HCT116 (cell line): ENCODE measurements around the gene SLC35F1. TPM values are rescaled to one million over a fixed set of nuclear protein-coding genes. Genes with fewer than 3 reads are reported as not detected.
"Not testable (repeated sequence)": the region's sequence is repeated elsewhere in the genome, so short reads cannot be mapped to it uniquely, and the experiment has no call there.

ENCODE experiments used
- ATAC-seq: fragments of 200-7000 bp; cut with Tn5 transposase; 2 replicates; pipeline ENCODE4 v1.9.1; 2020; ENCODE audit warnings: mild to moderate bottlenecking, moderate library complexity
- BruUV-seq: library from RNA; stranded (reverse); fragments of 400-500 nt; replicated peaks from 2 replicates; lab custom pipeline; 2021; lab: Mats Ljungman, UMichigan
- CTCF ChIA-PET: fragments of 300-600 bp; sonication (Branson Sonifier 250); formaldehyde crosslinking; loops from one replicate; lab custom pipeline; 2021; ENCODE audit warnings: antibody characterized with exemption; lab: Charles Lee
- POLR2A ChIA-PET: fragments of 300-600, 350-600 bp; sonication (Branson Sonifier 250); formaldehyde crosslinking; loops from one replicate; lab custom pipeline; 2021; ENCODE audit warnings: antibody characterized with exemption; lab: Charles Lee
- RAD21 ChIA-PET, 2 experiments: fragments of 300-600 bp; sonication (Branson Sonifier 250); formaldehyde crosslinking; loops; one replicate each; lab custom pipeline; 2023; ENCODE audit warnings: low total read pairs in 2 of 2; ENCODE audit not compliant: uncharacterized antibody in 2 of 2, unreplicated experiment in 2 of 2, low non-redundant PET in 1 of 2; lab: Charles Lee
- DNase-seq: peaks from one replicate; pipeline ENCODE4 v3.0.0-alpha.2; 2010; ENCODE audit warnings: low read depth, low spot score
- H2AFZ ChIP-seq: fragments of 200-600 bp; shearing (Covaris generic), sonication (generic); 2 replicates; pipeline ENCODE4 v1.6.1; 2017; ENCODE audit warnings: low read depth, mixed run types, mixed read lengths, antibody characterized with exemption, low read length; ENCODE audit not compliant: poor library complexity, severe bottlenecking
- H3K27ac ChIP-seq: 2 replicates; pipeline ENCODE4 v1.5.1; 2012; ENCODE audit warnings: low read depth, low read length
- H3K27me3 ChIP-seq: fragments of 200-600 bp; sonication (generic); 2 replicates; pipeline ENCODE4 v1.6.1; 2016; ENCODE audit warnings: mixed run types, low read length, mixed read lengths; ENCODE audit not compliant: insufficient read depth
- H3K36me3 ChIP-seq, 2 experiments: fragments of 200-500 bp in 1 of 2; fragments of 200-600 bp in 1 of 2; sonication (Bioruptor generic) in 1 of 2; sonication (generic) in 1 of 2; 2 replicates each; pipeline versions ENCODE4 v1.5.1 to v1.6.1; 2014 to 2016; ENCODE audit warnings: low read length in 2 of 2, inconsistent platforms in 1 of 2, mixed read lengths in 1 of 2, mixed run types in 1 of 2; ENCODE audit not compliant: insufficient read depth in 2 of 2, control insufficient read depth in 1 of 2
- H3K4me1 ChIP-seq, 2 experiments: fragments of 200-600 bp in 1 of 2; sonication (generic) in 1 of 2; 2 replicates each; pipeline versions ENCODE4 v1.5.1 to v1.6.1; 2012 to 2017; ENCODE audit warnings: low read length in 2 of 2, inconsistent platforms in 1 of 2, mild to moderate bottlenecking in 1 of 2, mixed read lengths in 1 of 2, mixed run types in 1 of 2, moderate library complexity in 1 of 2; ENCODE audit not compliant: insufficient read depth in 2 of 2, control insufficient read depth in 1 of 2
- H3K4me2 ChIP-seq: fragments of 200-600 bp; sonication (generic); 2 replicates; pipeline ENCODE4 v1.6.1; 2017; ENCODE audit warnings: mixed run types, low read length, mixed read lengths
- H3K4me3 ChIP-seq, 2 experiments: fragments of 200-600 bp in 1 of 2; sonication (generic) in 1 of 2; replicated peaks in 1 of 2; 2 replicates each; pipeline ENCODE4 v1.5.1; 2011 to 2016; ENCODE audit warnings: low read length in 2 of 2, control low read depth in 1 of 2, low read depth in 1 of 2, mild to moderate bottlenecking in 1 of 2, mixed read lengths in 1 of 2, mixed run types in 1 of 2
- H3K79me2 ChIP-seq: fragments of 200-600 bp; sonication (generic); 2 replicates; pipeline ENCODE4 v1.6.1; 2017; ENCODE audit warnings: mild to moderate bottlenecking, mixed run types, low read length, moderate library complexity, mixed read lengths; ENCODE audit not compliant: insufficient read depth
- H3K9ac ChIP-seq: fragments of 200-600 bp; sonication (generic); 2 replicates; pipeline ENCODE4 v1.6.1; 2016; ENCODE audit warnings: low read length, mixed read lengths
- H3K9me2 ChIP-seq: fragments of 200-600 bp; sonication (generic), shearing (Covaris generic); 2 replicates; pipeline ENCODE4 v1.6.1; 2017; ENCODE audit warnings: mixed run types, mild to moderate bottlenecking, moderate library complexity; ENCODE audit not compliant: insufficient read depth
- H3K9me3 ChIP-seq, 2 experiments: fragments of 200-500 bp in 1 of 2; fragments of 200-600 bp in 1 of 2; sonication (Bioruptor generic) in 1 of 2; sonication (generic) in 1 of 2; 2 replicates each; pipeline ENCODE4 v1.6.1; 2014 to 2017; ENCODE audit warnings: low read length in 2 of 2, mixed read lengths in 2 of 2, inconsistent platforms in 1 of 2, low read depth in 1 of 2, mild to moderate bottlenecking in 1 of 2, mixed run types in 1 of 2, moderate library complexity in 1 of 2; ENCODE audit not compliant: control insufficient read depth in 1 of 2, insufficient read depth in 1 of 2
- H4K20me1 ChIP-seq: fragments of 200-600 bp; sonication (generic), shearing (Covaris generic); 2 replicates; pipeline ENCODE4 v1.6.1; 2017; ENCODE audit warnings: mixed run types, mild to moderate bottlenecking, moderate library complexity; ENCODE audit not compliant: insufficient read depth
- CBX3 ChIP-seq: IDR thresholded peaks from 2 replicates; pipeline ENCODE4 v1.6.1; 2012; ENCODE audit warnings: low read depth
- CEBPB ChIP-seq: IDR thresholded peaks from 2 replicates; pipeline ENCODE4 v1.6.1; 2012; ENCODE audit warnings: low read depth
- EGR1 ChIP-seq: IDR thresholded peaks from 2 replicates; pipeline ENCODE4 v1.6.1; 2012; ENCODE audit warnings: low read depth
- RAD21 ChIP-seq: IDR thresholded peaks from 2 replicates; pipeline ENCODE4 v1.6.1; 2012; ENCODE audit warnings: low read depth, mild to moderate bottlenecking
- SIN3A ChIP-seq: IDR thresholded peaks from 2 replicates; pipeline ENCODE4 v1.6.1; 2012; ENCODE audit warnings: low read depth
- SP1 ChIP-seq: IDR thresholded peaks from 2 replicates; pipeline ENCODE4 v1.6.1; 2012; ENCODE audit warnings: low read depth
- ZFX ChIP-seq: fragments of 450-650 bp; IDR thresholded peaks from 2 replicates; pipeline ENCODE4 v1.6.1; 2017
- ZNF274 ChIP-seq: fragments of 200-500 bp; sonication (Bioruptor generic); IDR thresholded peaks from 2 replicates; pipeline ENCODE4 v1.6.1; 2014; ENCODE audit warnings: mild to moderate bottlenecking, low read depth, low read length, inconsistent platforms
- intact Hi-C: fragments of 100-400 bp; cut with micrococcal nuclease; formaldehyde crosslinking; loops from 2 replicates; pipeline ENCODE4 v1.10.0; 2022
- total RNA-seq: library from RNA; stranded (reverse); gene quantifications from one replicate; pipeline ENCODE4 v1.2.1, GENCODE V29; 2021; ENCODE audit not compliant: unreplicated experiment
- TF ChIP-seq, protein P1 (sequence below): IDR thresholded peaks from 2 replicates; pipeline ENCODE4 v1.6.1; 2011; ENCODE audit warnings: mild to moderate bottlenecking, low read length, moderate library complexity; ENCODE audit not compliant: insufficient replicate concordance; ENCODE audit errors: extremely low read depth
- TF ChIP-seq, protein P2 (sequence below), 3 experiments: fragments of 200-600 bp in 1 of 3; sonication (generic) in 1 of 3; IDR thresholded peaks in 2 of 3; conservative IDR thresholded peaks in 1 of 3; 2 replicates each; pipeline ENCODE4 v1.5.1; 2012 to 2017; ENCODE audit warnings: low read depth in 2 of 3, low read length in 2 of 3, antibody characterized with exemption in 1 of 3, borderline replicate concordance in 1 of 3, control low read depth in 1 of 3, mild to moderate bottlenecking in 1 of 3, mixed read lengths in 1 of 3, mixed run types in 1 of 3, moderate library complexity in 1 of 3; ENCODE audit not compliant: insufficient read depth in 1 of 3

SLC35F1 gene
- total RNA-seq, 1 experiment from 2014 or later = 0.07 TPM

DNA sequence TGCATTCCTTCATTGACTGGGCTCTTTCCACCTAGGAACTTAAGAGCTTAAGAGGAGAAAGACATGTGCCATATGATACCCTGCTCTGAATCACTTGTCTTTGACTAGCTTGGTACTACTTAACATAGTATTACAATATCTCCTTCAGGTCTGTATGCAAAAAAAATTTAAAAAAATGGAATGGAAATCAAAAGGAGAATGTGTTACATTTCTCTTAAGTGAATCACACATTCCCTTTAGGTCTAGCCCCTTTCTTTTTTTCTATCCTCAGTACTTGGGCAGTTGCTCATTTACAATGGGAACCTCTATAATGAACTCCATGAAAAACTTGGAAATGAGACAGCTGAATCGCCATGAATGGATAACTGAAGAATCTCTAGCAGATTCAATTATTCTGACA is 53.8 kb downstream of the SLC35F1 start:
- Histone ChIP-seq H2AFZ (no peak overlapping the region), H3K4me1 (no peaks in the 10 kb centered on the region), H3K9me3 (no peaks in the 10 kb centered on the region; a peak in 1 of 4 replicates), H3K9ac (no peak overlapping the region), H3K79me2 (no peaks in the 10 kb centered on the region), H3K4me2 (no peak overlapping the region), H3K4me3 (no peak overlapping the region), H3K36me3 (no peaks in the 10 kb centered on the region), H3K9me2 (no peaks in the 10 kb centered on the region), H3K27ac (no peak overlapping the region), H3K27me3 (no peaks in the 10 kb centered on the region; the same call in 1 of the 2 replicates), H4K20me1 (no peaks in the 10 kb centered on the region)
- ChIA-PET CTCF (interaction anchor here (1.2 to 1.5 kb wide), 2 partner anchors 15 to 620 kb away, joined by 3 to 5 read pairs; no protein-coding TSS in a partner anchor), RAD21 (no interaction called here), POLR2A (no interaction called here)
- intact Hi-C loops = no loop called here
- BruUV-seq = no TSS peak
- ATAC-seq (no peak), DNase-seq (no peak)
- TF ChIP-seq ZNF274 (no peak), EGR1 (no peak), SP1 (no peak), CEBPB (no peak), CBX3 (no peak), ZFX (no peak), SIN3A (no peak)
- TF ChIP-seq, protein P1, sequence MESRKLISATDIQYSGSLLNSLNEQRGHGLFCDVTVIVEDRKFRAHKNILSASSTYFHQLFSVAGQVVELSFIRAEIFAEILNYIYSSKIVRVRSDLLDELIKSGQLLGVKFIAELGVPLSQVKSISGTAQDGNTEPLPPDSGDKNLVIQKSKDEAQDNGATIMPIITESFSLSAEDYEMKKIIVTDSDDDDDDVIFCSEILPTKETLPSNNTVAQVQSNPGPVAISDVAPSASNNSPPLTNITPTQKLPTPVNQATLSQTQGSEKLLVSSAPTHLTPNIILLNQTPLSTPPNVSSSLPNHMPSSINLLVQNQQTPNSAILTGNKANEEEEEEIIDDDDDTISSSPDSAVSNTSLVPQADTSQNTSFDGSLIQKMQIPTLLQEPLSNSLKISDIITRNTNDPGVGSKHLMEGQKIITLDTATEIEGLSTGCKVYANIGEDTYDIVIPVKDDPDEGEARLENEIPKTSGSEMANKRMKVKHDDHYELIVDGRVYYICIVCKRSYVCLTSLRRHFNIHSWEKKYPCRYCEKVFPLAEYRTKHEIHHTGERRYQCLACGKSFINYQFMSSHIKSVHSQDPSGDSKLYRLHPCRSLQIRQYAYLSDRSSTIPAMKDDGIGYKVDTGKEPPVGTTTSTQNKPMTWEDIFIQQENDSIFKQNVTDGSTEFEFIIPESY = no peak

DNA sequence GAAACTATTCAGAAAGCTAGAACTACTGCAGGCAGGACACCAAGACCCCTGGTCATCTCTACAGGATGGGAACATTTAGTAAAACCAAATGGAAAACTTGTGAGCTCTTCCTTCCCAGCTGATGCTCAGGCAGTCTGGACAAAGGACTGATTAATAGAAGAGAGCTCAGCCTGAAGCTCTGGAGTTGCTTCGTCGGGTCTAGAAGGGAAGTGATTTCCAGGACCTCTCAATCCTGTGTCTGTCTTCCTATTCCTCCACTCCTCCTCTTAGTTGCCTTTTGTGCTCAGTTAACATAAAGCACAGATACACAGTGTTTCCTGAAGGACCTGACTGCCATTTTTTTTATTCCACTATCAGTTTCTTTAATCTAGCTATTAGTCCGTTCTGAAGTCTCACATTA is 54.2 kb downstream of the SLC35F1 start:
- Histone ChIP-seq H3K79me2 (no peaks in the 10 kb centered on the region), H3K27ac (no peak overlapping the region), H3K27me3 (no peaks in the 10 kb centered on the region; the same call in 1 of the 2 replicates), H3K4me3 (no peak overlapping the region), H3K4me2 (no peak overlapping the region), H3K9me2 (no peaks in the 10 kb centered on the region), H2AFZ (no peak overlapping the region), H4K20me1 (no peaks in the 10 kb centered on the region), H3K9me3 (no peaks in the 10 kb centered on the region; a peak in 1 of 4 replicates), H3K4me1 (no peaks in the 10 kb centered on the region), H3K36me3 (no peaks in the 10 kb centered on the region), H3K9ac (no peak overlapping the region)
- POLR2A ChIA-PET = no interaction called here
- intact Hi-C loops = no loop called here
- no peak for ATAC-seq
- RAD21 ChIA-PET = no interaction called here
- BruUV-seq = no TSS peak
- DNase-seq = no peak
- TF ChIP-seq ZNF274 = no peak
- no peak for TF ChIP-seq RAD21
- TF ChIP-seq SP1 = no peak
- TF ChIP-seq, protein P2, sequence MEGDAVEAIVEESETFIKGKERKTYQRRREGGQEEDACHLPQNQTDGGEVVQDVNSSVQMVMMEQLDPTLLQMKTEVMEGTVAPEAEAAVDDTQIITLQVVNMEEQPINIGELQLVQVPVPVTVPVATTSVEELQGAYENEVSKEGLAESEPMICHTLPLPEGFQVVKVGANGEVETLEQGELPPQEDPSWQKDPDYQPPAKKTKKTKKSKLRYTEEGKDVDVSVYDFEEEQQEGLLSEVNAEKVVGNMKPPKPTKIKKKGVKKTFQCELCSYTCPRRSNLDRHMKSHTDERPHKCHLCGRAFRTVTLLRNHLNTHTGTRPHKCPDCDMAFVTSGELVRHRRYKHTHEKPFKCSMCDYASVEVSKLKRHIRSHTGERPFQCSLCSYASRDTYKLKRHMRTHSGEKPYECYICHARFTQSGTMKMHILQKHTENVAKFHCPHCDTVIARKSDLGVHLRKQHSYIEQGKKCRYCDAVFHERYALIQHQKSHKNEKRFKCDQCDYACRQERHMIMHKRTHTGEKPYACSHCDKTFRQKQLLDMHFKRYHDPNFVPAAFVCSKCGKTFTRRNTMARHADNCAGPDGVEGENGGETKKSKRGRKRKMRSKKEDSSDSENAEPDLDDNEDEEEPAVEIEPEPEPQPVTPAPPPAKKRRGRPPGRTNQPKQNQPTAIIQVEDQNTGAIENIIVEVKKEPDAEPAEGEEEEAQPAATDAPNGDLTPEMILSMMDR (IDR thresholded peaks at IDR 0.05 in 2 of 3, conservative IDR thresholded peaks at IDR 0.05 in 1 of 3; ENCODE audit: borderline replicate concordance in 1 of 3, insufficient read depth in 1 of 3, low read depth in 2 of 3, low read length in 2 of 3) = no peak
- CTCF ChIA-PET = interaction anchor here (1.2 to 1.5 kb wide), 2 partner anchors 15 to 619 kb away, joined by 3 to 5 read pairs; no protein-coding TSS in a partner anchor

DNA sequence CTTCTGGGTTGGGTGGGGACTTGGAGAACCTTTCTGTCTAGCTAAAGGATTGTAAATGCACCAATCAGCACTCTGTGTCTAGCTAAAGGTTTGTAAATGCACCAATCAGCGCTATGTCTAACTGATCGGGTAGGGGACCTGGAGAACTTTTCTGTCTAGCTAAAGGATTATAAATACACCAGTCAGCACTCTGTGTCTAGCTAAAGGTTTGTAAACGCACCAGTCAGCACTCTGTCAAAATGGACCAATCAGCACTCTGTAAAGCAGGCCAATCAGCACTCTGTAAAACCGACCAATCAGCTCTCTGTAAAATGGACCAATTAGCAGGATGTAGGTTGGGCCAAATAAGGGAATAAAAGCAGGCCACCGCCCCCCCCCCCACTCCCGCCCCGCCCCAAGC is 58.7 kb downstream of the SLC35F1 start:
- H3K36me3 ChIP-seq, RAD21 ChIA-PET, H2AFZ ChIP-seq, H3K4me2 ChIP-seq, H3K27me3 ChIP-seq, H3K27ac ChIP-seq, DNase-seq, H3K9me3 ChIP-seq, H3K4me3 ChIP-seq, H4K20me1 ChIP-seq, H3K9ac ChIP-seq, CTCF ChIA-PET, BruUV-seq, POLR2A ChIA-PET, H3K4me1 ChIP-seq, ATAC-seq, intact Hi-C loops, H3K9me2 ChIP-seq, H3K79me2 ChIP-seq: not testable (repeated sequence)
